ENCODE data around the gene SCML1. TPM values are rescaled to one million over a fixed set of nuclear protein-coding genes. Genes with fewer than 3 reads are reported as not detected.

Gene SCML1
- total RNA-seq, 1 experiment from 2014 or later, result 6.5 TPM

- no peak for DNase-seq (ENCODE audit: low read depth)
Measured at GRCh38 chrX:17788956-17789562, 51.8 kb downstream of the SCML1 start.

DNA sequence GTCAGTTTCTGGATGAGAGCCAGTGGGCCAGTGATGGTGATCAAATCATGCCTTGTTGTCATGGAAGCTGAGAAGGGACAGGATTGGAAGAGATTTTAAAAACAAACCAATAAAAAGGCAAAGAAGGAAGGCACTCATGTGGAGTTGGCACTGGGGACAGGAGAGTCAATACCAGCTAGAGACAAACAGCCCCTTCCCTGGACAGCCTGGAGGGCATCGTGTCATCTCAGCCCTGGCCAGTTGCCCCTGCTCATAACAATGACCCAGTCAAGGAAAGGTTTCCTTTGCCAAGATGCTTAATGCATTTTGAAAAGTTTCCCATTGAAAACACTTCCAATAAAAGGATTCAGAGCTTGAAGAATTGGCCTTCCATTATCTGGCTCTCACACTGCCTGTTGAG lies 55.5 kb downstream of the SCML1 start:
- no peak for DNase-seq (ENCODE audit: low read depth)

- no peak for DNase-seq (ENCODE audit: low read depth)
Measured at GRCh38 chrX:17798921-17799320, 61.6 kb downstream of the SCML1 start.

GRCh38 chrX:17801431-17801830 lies 64.1 kb downstream of the SCML1 start:
- DNase-seq (ENCODE audit: low read depth), result no peak

DNA sequence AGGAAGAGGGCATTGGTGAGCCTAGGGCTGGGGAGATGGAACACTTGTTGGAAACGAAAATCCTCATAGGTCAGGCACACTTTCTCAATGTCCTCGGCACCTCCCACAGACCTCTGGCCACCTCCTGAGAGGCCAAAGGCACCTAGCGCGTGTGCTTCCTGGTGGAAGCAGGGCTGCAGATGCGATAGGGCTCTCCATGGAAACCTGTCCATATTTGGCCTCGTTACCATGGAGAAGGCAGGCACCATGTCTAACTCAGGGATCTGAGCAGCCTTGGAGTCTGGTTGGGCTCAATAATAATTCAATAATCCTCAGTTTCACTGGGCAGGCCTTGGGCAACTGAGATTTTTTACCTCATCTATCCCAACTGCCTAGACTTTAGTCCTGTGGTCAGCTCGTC lies 65.5 kb downstream of the SCML1 start:
- peak; percentile 3 for DNase-seq (ENCODE audit: low read depth)

GRCh38 chrX:17803449-17803848 lies 66.2 kb downstream of the SCML1 start:
- DNase-seq (ENCODE audit: low read depth), result no peak

Other genes starting within 250 kb of the SCML1 start
- 0.86 TPM in 1 of 2 replicates, not detected in the other for gene RAI2, start 123.8 kb downstream of the SCML1 start, total RNA-seq (2014; rRNA removed; shearing (Covaris generic))

All from Daoy (cell line).